ENCODE measurements around the gene MORN1.
"Not testable (repeated sequence)": the region's sequence is repeated elsewhere in the genome, so short reads cannot be mapped to it uniquely, and the experiment has no call there.

MORN1 gene

GRCh38 chr1:2335721-2336455, 55.5 kb downstream of the MORN1 start:
- no peak for DNase-seq

GRCh38 chr1:2334883-2335534, 56.3 kb downstream of the MORN1 start:
- peak; percentile 66 for DNase-seq

DNA sequence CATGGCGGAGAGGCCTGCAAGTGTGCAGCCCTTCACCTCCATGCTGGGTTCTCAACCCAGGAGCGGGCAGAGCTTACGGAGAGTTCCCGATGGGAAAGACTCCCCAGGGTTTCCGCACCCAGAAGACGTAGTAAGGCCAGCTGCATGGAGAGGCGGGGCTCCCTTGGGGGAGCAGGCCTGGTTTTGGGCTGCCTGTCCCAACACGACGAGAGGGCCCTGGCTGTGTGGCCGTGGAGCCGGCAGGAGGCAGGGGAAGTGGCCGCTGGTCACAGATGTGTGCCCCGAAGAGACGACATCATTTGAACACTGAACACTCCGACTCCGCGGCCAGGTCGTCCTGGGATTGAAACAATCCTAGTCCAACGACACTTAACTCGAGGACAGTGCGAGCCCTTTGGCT, 57.0 kb downstream of the MORN1 start:
- DNase-seq: no peak

GRCh38 chr1:2331580-2331979, 59.8 kb downstream of the MORN1 start:
- not testable (repeated sequence) for DNase-seq

DNA sequence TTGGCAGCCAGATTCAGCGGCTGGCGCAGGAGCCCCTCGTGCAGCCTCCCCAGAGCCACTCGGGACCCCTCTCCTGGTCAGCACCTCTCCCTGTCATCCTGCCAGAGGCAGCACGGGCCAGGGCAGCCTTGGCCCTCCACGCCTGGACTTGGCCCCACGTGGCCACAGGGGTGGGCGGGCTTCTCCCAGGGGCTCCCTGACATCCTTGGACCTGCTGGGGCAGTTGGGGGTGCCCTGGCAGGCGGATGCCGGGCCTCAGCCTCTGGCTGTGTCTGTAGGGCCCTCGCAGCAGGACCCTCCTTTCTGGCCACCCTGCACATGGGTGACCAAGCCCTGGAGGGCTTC, 60.2 kb downstream of the MORN1 start:
- no peak for DNase-seq

GRCh38 chr1:2330519-2331199, 60.7 kb downstream of the MORN1 start:
- DNase-seq: no peak

DNA sequence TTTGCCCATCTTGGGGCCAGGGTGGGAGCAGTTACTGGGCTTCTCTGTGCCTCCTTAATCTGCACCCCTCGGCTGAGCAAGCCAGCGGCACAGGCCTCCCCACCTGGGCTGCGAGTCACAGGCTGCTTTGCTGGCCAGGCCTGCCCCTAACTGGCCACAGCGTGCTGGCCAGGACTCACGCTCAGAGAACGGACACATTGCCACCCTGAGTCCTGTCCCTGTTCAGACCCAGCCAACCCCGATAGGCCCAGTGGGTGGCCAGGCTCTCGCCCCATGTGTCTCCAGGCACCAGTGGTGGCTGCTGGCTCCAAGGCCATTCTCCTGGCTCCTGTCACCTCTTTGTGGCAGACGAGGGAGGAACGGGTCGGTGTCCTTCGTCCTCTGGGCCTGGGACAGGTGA, 61.3 kb downstream of the MORN1 start:
- no peak for DNase-seq

DNA sequence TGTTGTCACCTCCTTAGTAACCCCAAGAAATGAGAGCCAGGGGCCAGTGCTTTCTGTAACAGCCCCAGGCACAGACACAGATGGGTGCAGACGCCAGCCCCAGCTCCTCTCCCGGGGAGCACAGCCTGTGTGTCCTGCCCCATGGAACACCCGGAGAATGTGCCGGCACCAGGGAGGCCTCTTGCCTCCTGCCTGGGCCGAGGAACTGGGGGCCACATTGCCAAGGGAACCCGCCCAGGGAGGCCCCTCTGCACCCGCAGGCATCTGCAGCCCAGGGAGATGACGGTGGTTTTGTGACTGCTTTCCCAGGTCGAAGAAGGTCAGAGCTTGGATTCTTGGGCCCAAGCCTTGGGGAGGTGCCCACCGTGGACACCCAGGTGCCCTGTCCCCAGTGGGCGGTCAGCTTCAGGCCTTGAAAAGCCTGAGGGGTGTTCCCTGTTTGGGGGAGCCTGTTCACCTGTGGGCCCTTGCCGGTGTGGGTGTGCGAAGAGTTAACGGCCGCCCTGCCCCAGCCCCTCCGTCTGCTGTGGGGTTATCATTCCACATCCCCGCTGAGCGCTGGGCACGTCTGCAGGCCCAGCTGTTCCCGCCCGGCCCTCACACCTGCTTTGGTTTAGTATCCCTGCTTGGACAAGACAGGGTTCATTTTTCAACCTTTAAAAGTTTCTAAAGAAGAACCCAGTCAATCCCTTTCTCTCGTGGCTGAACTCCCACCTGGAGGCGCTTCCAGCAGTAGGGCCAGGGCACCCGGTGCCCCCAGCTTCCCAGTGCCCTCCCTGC, 62.5 kb downstream of the MORN1 start:
- no peak for DNase-seq

- DNase-seq: no peak
These were observed 63.5 kb downstream of the MORN1 start for GRCh38 chr1:2327841-2328240.

GRCh38 chr1:2327162-2327561, 64.2 kb downstream of the MORN1 start:
- DNase-seq: not testable (repeated sequence)

- DNase-seq: no peak
These were observed 64.8 kb downstream of the MORN1 start for GRCh38 chr1:2326524-2326923.

DNA sequence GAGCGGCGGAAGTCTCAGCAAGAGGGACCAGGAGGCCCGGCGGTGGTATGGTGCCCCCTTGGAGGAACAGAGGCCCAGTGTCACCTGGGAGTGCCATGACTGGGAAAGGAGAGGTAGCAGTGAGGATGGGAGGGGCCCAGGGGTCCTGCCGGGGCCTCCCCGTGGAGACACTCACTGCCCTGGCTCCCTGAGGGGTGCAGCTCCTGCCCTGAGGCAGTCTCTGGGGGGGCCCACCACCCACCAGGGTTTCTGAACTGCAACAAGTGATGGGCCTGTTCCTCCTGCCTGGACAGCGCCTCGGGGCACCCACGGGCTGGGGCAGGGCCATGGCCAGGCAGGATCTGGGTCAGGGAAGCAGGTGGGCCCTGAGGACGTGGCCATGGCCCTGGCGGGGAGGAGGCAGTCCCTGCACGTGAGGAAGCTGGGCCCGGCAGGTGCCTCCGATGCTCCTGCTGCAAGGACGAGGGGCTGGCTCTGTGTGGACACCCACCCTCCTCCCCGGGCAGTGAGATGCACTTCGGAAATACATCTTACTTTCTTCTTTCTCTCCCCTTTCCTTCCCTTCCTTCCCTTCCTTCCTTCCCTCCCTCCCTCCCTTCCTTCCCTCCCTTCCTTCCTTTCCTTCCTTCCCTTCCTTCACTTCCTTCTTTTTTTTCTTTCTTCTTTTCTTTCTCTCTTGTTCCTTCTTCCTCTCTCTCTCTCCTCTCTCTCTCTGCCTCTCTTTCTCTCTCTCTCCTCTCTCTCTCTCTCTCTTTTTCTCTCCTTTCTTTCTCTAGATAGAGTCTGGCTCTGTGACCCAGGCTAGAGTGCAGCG, 66.6 kb downstream of the MORN1 start:
- DNase-seq: no peak

DNA sequence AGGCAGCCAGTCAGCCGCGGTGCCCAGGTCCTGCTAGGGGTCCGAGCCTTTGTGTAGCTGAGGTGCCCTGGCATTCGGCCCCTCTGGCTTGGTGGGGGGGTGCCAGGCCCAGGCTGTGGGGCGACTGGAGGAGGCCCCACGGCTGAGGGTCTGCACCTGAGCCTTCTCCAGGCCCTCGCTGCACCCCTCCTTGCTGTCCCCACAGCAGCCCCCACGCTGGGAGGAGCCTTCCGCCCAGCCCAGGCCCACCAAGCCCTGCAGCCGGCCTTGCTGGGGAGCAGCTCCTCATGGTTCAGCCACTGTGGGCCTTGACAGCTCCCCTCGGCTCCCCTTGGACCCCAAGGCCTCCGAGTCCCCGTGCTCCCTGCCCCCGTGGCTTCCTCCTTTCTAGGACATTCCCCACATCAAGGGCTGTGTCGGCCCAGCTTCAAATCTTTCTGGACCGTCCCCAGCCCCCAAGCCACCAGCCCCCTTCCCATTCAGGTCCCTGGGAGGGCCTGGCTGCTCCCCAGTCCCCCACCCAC, 67.8 kb downstream of the MORN1 start:
- no peak for DNase-seq

GRCh38 chr1:2322581-2323211, 68.7 kb downstream of the MORN1 start:
- DNase-seq: no peak

- no peak for DNase-seq
These were observed 69.2 kb downstream of the MORN1 start for GRCh38 chr1:2322065-2322571.

GRCh38 chr1:2320760-2321667, 70.3 kb downstream of the MORN1 start:
- no peak for DNase-seq

GRCh38 chr1:2320006-2320405, 71.3 kb downstream of the MORN1 start:
- no peak for DNase-seq

GRCh38 chr1:2319291-2319690, 72.1 kb downstream of the MORN1 start:
- DNase-seq: no peak

DNA sequence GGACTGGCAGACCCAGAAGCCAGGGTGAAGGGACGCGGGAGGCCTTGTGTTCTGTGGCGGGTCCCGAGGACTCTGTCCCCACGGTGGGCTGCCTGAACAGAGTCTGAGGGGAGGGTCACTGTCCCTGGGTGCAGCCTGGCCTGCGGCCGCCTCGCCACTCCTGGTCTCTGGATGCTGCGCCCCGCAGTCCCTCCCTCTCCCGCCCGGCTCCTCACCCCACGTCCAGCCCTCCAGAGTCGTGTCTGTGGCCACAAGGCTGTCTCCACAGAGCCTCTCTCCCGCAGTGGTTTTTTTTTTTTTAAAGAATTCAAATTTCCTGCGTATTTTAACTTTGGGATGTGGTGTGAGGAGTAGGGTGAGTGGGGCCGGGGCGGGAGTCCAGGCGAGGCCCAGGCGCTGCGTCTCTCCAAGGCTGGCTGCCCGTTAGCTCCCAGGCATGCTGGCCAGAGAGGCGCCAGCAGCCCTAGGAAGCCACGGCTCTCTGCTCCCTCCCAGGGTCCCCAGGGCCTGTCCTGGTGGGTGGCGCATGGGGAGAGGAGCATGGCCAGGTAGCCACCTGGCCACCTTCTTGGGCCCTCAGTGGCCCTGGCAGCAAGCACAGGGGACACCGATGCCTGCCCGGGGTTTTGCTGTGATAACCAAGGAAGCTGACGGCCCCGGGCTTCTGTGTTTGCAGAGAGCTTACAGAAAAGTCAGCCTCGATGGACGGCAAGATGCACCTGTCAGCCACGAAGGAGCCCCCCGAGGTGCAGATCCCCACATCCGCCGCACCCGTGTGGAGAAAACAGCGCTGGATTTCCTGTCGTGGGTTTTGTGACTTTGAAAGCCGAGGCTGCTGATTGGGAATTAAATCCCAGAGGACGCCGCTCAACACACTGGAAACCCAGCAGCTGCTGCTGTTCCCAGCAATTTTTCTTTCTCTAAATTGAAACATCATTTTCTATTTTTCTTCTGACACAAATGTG, 72.8 kb downstream of the MORN1 start:
- no peak for DNase-seq
